RWPE1 (cell line): ENCODE measurements around the gene NGEF.

ENCODE experiments used
- CTCF ChIA-PET: fragments of 350-600 bp; sonication (Branson Sonifier 250); formaldehyde crosslinking; extraction: SDS; loops from one replicate; lab custom pipeline; 2021; lab: Yijun Ruan, JAX
- POLR2A ChIA-PET: fragments of 400-600 bp; formaldehyde crosslinking; extraction: SDS; loops from one replicate; lab custom pipeline; 2020; ENCODE audit warnings: antibody characterized with exemption; ENCODE audit not compliant: low non-redundant PET; lab: Yijun Ruan, JAX
- DNase-seq: peaks from one replicate; pipeline ENCODE4 v3.0.0; 2012; ENCODE audit warnings: low spot score
- H3K27ac ChIP-seq: fragments of 450-650 bp; 2 replicates; pipeline ENCODE4 v1.5.1; 2017
- TF ChIP-seq, protein P1 (sequence below): fragments of 450-650 bp; conservative IDR thresholded peaks from 2 replicates; pipeline ENCODE4 v1.5.1; 2017; ENCODE audit warnings: low read depth, mild to moderate bottlenecking

NGEF gene

DNA sequence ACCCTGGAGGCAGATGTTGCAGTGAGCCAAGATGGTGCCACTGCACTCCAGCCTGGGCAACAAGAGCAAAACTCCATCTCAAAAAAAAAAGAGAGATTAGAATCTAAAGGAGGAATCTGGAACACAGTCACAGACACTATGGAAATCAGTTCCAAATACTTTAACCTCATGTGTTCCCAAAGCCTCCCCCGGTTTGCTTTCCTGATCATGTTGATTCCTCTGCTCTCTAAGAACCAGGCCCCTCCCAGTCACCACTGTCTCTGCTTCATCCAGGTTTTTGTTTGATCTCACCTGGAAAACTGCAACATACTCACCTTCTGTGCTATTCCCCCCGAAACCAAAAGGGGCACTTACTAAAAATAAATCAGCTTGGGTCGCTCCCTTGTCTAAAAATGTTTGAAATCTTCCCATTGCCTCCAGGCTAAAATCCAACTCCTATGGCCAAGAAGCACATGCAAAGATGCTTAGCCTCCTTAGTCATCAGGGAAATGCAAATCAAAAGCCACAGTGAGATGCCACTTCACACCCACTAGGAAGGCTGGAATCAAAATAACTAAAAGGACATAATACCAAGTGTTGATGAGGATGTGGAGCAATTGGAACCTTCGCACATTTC is 13.2 kb upstream of the NGEF start:
- CTCF ChIA-PET = interaction anchor here (0.6 to 0.7 kb wide), 2 partner anchors 92 to 264 kb away, joined by 3 to 4 read pairs; no protein-coding TSS in a partner anchor
- H3K27ac ChIP-seq = peak overlapping the region; percentile 72
- POLR2A ChIA-PET = no interaction called here
- DNase-seq = peak; percentile 67
- TF ChIP-seq, protein P1, sequence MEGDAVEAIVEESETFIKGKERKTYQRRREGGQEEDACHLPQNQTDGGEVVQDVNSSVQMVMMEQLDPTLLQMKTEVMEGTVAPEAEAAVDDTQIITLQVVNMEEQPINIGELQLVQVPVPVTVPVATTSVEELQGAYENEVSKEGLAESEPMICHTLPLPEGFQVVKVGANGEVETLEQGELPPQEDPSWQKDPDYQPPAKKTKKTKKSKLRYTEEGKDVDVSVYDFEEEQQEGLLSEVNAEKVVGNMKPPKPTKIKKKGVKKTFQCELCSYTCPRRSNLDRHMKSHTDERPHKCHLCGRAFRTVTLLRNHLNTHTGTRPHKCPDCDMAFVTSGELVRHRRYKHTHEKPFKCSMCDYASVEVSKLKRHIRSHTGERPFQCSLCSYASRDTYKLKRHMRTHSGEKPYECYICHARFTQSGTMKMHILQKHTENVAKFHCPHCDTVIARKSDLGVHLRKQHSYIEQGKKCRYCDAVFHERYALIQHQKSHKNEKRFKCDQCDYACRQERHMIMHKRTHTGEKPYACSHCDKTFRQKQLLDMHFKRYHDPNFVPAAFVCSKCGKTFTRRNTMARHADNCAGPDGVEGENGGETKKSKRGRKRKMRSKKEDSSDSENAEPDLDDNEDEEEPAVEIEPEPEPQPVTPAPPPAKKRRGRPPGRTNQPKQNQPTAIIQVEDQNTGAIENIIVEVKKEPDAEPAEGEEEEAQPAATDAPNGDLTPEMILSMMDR = no peak

DNA sequence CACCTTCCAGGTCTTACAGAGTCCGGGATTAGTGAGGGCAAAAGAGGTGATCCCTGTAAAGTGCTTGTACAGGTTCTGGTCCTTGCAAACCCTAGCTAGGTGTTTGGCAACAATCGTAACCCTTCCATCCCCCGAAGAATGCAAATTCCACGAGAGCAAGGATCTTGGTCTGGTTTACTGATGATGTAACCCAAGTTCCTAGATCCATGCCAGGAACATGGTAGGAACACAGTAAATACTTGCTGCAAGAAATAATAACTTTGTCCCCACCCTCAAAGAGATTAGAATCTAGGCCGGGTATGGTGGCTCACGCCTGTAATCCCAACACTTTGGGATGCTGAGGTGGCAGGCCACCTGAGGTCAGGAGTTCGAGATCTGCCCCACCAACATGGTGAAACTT is 12.7 kb upstream of the NGEF start:
- TF ChIP-seq, protein P1 = no peak
- DNase-seq = no peak
- POLR2A ChIA-PET = no interaction called here
- CTCF ChIA-PET = interaction anchor here (0.6 to 0.7 kb wide), 2 partner anchors 92 to 263 kb away, joined by 3 to 4 read pairs; no protein-coding TSS in a partner anchor
- H3K27ac ChIP-seq = peak overlapping the region; percentile 72

DNA sequence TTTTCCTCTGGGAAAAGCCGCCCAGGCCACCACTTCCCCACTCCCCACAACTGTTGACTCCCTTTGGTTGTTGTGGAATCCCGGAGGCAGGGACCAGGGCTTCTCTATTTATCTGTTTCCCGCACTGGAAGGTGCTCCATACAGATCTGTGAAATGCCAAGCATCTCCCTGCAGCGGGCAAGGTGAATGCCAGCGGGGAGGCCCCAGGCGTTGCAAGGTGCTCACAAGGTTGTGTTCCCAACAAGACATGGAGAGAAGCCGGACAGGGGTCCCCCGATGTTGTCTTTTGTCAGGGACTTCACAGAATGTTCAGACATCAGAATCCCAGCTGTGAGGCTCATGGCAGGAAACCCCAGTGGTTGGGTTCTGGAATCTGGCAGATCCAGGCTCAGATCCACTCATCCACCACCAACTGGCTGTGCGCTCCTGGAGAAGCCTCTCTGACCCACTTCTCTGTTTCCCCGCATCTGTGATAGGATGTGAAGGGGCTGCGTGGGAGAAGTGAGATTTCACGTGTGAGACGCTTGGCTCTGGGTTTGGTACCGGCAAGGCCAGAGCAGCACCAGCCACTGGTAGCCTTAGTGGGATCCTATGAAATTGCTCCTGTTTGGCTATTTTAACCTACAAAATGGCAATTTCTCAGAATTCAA is 10.8 kb upstream of the NGEF start:
- DNase-seq = no peak
- ChIA-PET CTCF (interaction anchor here (0.6 kb wide), 1 partner anchor 127 kb away, joined by 5 read pairs; no protein-coding TSS in a partner anchor), POLR2A (no interaction called here)
- TF ChIP-seq, protein P1 = no peak
- no peak overlapping the region for H3K27ac ChIP-seq

DNA sequence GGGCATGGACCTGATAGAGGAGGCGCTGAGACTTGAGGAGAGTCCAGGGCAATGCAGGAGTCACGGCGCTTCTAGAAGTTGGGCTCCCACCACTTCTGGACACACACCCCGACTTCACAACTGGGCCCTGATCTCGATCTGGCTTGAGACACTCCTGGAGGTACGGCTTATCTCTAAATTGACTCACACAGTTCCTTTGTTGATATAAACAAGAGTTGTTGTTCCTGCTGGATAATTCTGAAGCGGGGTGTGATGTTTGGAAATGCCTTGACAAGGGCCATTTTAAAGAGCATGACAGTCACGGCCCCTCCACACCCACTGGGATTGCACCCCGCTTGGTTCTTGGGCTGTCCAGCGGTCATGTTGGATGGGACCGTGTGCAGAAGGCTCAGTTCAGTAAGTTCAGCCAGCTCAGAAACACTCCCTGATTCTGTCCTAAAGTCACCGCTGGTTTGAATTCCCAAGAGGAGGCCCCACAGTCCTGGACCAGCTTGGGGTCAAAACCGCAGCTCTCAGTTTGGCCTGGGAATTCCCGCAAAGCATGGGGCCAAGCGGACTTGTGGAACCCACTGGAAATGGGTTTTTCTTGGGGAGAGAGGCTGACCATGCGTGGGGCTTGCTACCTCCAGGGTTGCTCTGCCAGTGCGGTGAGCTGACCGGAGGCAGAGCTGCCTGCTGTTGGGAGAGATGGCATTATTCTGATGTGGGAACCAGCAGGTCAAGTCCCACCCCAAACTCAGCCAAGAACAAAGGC is 10.1 kb upstream of the NGEF start:
- CTCF ChIA-PET = interaction anchor here (1.2 kb wide), 1 partner anchor 22 kb away, joined by 3 read pairs; no protein-coding TSS in a partner anchor
- DNase-seq = no peak
- TF ChIP-seq, protein P1 = no peak
- POLR2A ChIA-PET = no interaction called here
- H3K27ac ChIP-seq = no peak overlapping the region

DNA sequence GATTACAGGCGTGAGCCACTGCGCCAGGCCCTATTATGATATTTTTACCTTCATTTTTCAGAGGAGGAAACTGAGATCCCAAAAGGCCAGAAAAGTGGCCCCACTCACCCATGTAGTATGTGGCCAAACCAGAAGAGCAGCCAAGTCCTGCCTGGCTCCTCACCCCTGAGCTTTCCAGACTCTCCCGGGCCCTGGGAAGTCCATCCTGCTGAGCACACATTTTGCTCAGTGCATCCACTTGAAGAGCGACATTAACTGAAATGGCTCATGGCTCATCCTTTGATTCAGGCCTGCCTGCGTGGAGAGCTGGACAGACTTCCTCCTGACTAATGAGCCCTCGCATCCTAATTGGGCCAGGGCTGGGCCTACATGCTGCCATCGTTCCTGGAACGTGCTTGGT is 9.5 kb upstream of the NGEF start:
- POLR2A ChIA-PET = no interaction called here
- TF ChIP-seq, protein P1 = no peak
- no peak for DNase-seq
- CTCF ChIA-PET = interaction anchor here (1.2 kb wide), 1 partner anchor 23 kb away, joined by 3 read pairs; no protein-coding TSS in a partner anchor
- no peak overlapping the region for H3K27ac ChIP-seq

DNA sequence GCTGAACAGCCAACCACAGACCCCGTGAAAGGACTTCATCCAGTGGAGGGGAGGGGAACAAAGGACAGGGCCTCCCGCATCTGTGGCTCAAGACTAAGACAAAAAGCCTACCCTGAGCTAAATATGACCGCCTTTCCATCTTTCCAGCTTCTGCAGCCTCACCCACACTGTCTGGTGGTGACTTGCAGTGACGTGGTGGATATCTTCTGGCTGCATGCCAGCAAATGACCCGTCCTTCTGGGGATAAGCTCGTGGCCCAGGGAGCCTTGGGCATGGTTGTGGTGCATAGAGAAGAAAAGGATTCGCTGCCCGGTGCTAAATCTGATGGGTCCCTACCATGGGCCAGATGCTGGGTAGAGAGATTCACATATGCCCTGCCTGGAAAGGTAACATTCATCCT is 8.7 kb upstream of the NGEF start:
- ChIA-PET POLR2A (no interaction called here), CTCF (no interaction called here)
- H3K27ac ChIP-seq = no peak overlapping the region
- TF ChIP-seq, protein P1 = no peak
- DNase-seq = no peak
